ENCODE measurements around the gene NRIP3. TPM values are rescaled to one million over a fixed set of nuclear protein-coding genes. Genes with fewer than 3 reads are reported as not detected.
"Not testable (repeated sequence)": the region's sequence is repeated elsewhere in the genome, so short reads cannot be mapped to it uniquely, and the experiment has no call there.

NRIP3 gene
- total and polyA plus RNA-seq, 7 experiments from 2014 or later: 0.13 to 11.0 (median 2.1) TPM; not detected in 1

- H3K4me3 ChIP-seq (ENCODE audit: low read length): no peak overlapping the region
- H3K4me3 Mint-ChIP-seq: no peak overlapping the region
- no peaks in the 10 kb centered on the region for H3K9me3 Mint-ChIP-seq
- ChIA-PET CTCF (no interaction called here), POLR2A (interaction anchor here (0.7 kb wide), 1 partner anchor 16 kb away, joined by 3 read pairs; no protein-coding TSS in a partner anchor)
- H3K9me3 ChIP-seq (ENCODE audit: control insufficient read depth in 2 of 3, low read length in 3 of 3): no peaks in the 10 kb centered on the region
- ATAC-seq (no peak), DNase-seq (no peak)
- no peaks in the 10 kb centered on the region for H3K27me3 ChIP-seq (ENCODE audit: control insufficient read depth in 2 of 2, insufficient read depth in 2 of 2, low read length in 2 of 2)
- H3K27ac Mint-ChIP-seq: no peak overlapping the region
- no peaks in the 10 kb centered on the region for H3K4me1 ChIP-seq (ENCODE audit: control insufficient read depth in 2 of 2, insufficient read depth in 2 of 2, low read length in 2 of 2)
- no peak overlapping the region for H3K27ac ChIP-seq (ENCODE audit: low read depth, low read length)
- no peaks in the 10 kb centered on the region for H3K4me1 Mint-ChIP-seq
- H3K27me3 Mint-ChIP-seq: peaks cover 0 to 22% (median 5%) of the 10 kb centered on the region in 5 donors
- H3K36me3 Mint-ChIP-seq: peaks cover 0 to 4% (median 0%) of the 10 kb centered on the region in 5 donors
- intact Hi-C loops (cut with micrococcal nuclease): no loop called here
- no peaks in the 10 kb centered on the region for H3K36me3 ChIP-seq (ENCODE audit: control insufficient read depth in 2 of 3, insufficient read depth in 3 of 3, low read length in 3 of 3)
Observed at GRCh38 chr11:8941341-8942103, 62.3 kb downstream of the NRIP3 start.

GRCh38 chr11:8937659-8938058, 66.1 kb downstream of the NRIP3 start:
- Mint-ChIP-seq H3K4me1 (peaks cover 0 to 8% (median 4%) of the 10 kb centered on the region in 7 donors), H3K27me3 (peaks cover 0 to 16% (median 4%) of the 10 kb centered on the region in 5 donors), H3K27ac (no peak overlapping the region), H3K9me3 (no peaks in the 10 kb centered on the region), H3K36me3 (no peaks in the 10 kb centered on the region), H3K4me3 (no peak overlapping the region)
- H3K27ac ChIP-seq (ENCODE audit: low read depth, low read length): no peak overlapping the region
- H3K4me1 ChIP-seq (ENCODE audit: control insufficient read depth in 2 of 2, insufficient read depth in 2 of 2, low read length in 2 of 2): no peaks in the 10 kb centered on the region
- POLR2A ChIA-PET: interaction anchor here (0.9 kb wide), 1 partner anchor 555 kb away, joined by 3 read pairs; no protein-coding TSS in a partner anchor
- H3K27me3 ChIP-seq (ENCODE audit: control insufficient read depth in 2 of 2, insufficient read depth in 2 of 2, low read length in 2 of 2): no peaks in the 10 kb centered on the region
- DNase-seq (no peak), ATAC-seq (no peak)
- H3K4me3 ChIP-seq (ENCODE audit: low read length): no peak overlapping the region
- H3K9me3 ChIP-seq (ENCODE audit: control insufficient read depth in 2 of 3, low read length in 3 of 3): no peaks in the 10 kb centered on the region
- H3K36me3 ChIP-seq (ENCODE audit: control insufficient read depth in 2 of 3, insufficient read depth in 3 of 3, low read length in 3 of 3): no peaks in the 10 kb centered on the region
- intact Hi-C loops (cut with micrococcal nuclease): no loop called here
- CTCF ChIA-PET: no interaction called here

- ATAC-seq (no peak), DNase-seq (no peak)
- Mint-ChIP-seq H3K4me1 (peaks cover 0 to 8% (median 4%) of the 10 kb centered on the region in 7 donors), H3K27me3 (peaks cover 0 to 11% (median 4%) of the 10 kb centered on the region in 5 donors), H3K9me3 (no peaks in the 10 kb centered on the region), H3K27ac (no peak overlapping the region), H3K36me3 (no peaks in the 10 kb centered on the region), H3K4me3 (no peak overlapping the region)
- no peaks in the 10 kb centered on the region for H3K4me1 ChIP-seq (ENCODE audit: control insufficient read depth in 2 of 2, insufficient read depth in 2 of 2, low read length in 2 of 2)
- H3K27ac ChIP-seq (ENCODE audit: low read depth, low read length): no peak overlapping the region
- no peak overlapping the region for H3K4me3 ChIP-seq (ENCODE audit: low read length)
- intact Hi-C loops (cut with micrococcal nuclease): no loop called here
- no peaks in the 10 kb centered on the region for H3K27me3 ChIP-seq (ENCODE audit: control insufficient read depth in 2 of 2, insufficient read depth in 2 of 2, low read length in 2 of 2)
- no peaks in the 10 kb centered on the region for H3K36me3 ChIP-seq (ENCODE audit: control insufficient read depth in 2 of 3, insufficient read depth in 3 of 3, low read length in 3 of 3)
- no peaks in the 10 kb centered on the region for H3K9me3 ChIP-seq (ENCODE audit: control insufficient read depth in 2 of 3, low read length in 3 of 3)
- POLR2A ChIA-PET: interaction anchor here (0.9 kb wide), 1 partner anchor 556 kb away, joined by 3 read pairs; no protein-coding TSS in a partner anchor
- CTCF ChIA-PET: interaction anchor here (0.6 kb wide), 1 partner anchor 71 kb away, joined by 3 read pairs; no protein-coding TSS in a partner anchor
Observed at GRCh38 chr11:8937159-8937558, 66.6 kb downstream of the NRIP3 start.

- CTCF ChIA-PET; H3K27ac Mint-ChIP-seq; H3K27me3 Mint-ChIP-seq; H3K27me3 ChIP-seq (ENCODE audit: control insufficient read depth in 2 of 2, insufficient read depth in 2 of 2, low read length in 2 of 2); H3K9me3 Mint-ChIP-seq; H3K4me1 ChIP-seq (ENCODE audit: control insufficient read depth in 2 of 2, insufficient read depth in 2 of 2, low read length in 2 of 2); POLR2A ChIA-PET; intact Hi-C loops (cut with micrococcal nuclease); H3K4me3 Mint-ChIP-seq; H3K36me3 Mint-ChIP-seq; H3K9me3 ChIP-seq (ENCODE audit: control insufficient read depth in 2 of 3, low read length in 3 of 3); DNase-seq; H3K4me3 ChIP-seq (ENCODE audit: low read length); H3K36me3 ChIP-seq (ENCODE audit: control insufficient read depth in 2 of 3, insufficient read depth in 3 of 3, low read length in 3 of 3); H3K27ac ChIP-seq (ENCODE audit: low read depth, low read length); ATAC-seq; H3K4me1 Mint-ChIP-seq: not testable (repeated sequence)
Observed at GRCh38 chr11:8935789-8936188, 68.0 kb downstream of the NRIP3 start.

- H3K9me3 ChIP-seq (ENCODE audit: control insufficient read depth in 2 of 3, low read length in 3 of 3): no peaks in the 10 kb centered on the region
- Mint-ChIP-seq H3K36me3 (no peaks in the 10 kb centered on the region), H3K27me3 (no peaks in the 10 kb centered on the region), H3K27ac (peak overlapping the region in 6 of 9 donors; percentile 7 to 82 (median 55)), H3K4me3 (peak overlapping the region in 8 of 10 donors; percentile 19 to 67 (median 50)), H3K4me1 (peaks cover 0 to 8% (median 4%) of the 10 kb centered on the region in 7 donors), H3K9me3 (peaks cover 0 to 2% (median 0%) of the 10 kb centered on the region in 11 donors)
- no peaks in the 10 kb centered on the region for H3K4me1 ChIP-seq (ENCODE audit: control insufficient read depth in 2 of 2, insufficient read depth in 2 of 2, low read length in 2 of 2)
- intact Hi-C loops (cut with micrococcal nuclease): no loop called here
- ChIA-PET CTCF (no interaction called here), POLR2A (no interaction called here)
- H3K4me3 ChIP-seq (ENCODE audit: low read length): no peak overlapping the region
- H3K27ac ChIP-seq (ENCODE audit: low read depth, low read length): no peak overlapping the region
- H3K36me3 ChIP-seq (ENCODE audit: control insufficient read depth in 2 of 3, insufficient read depth in 3 of 3, low read length in 3 of 3): no peaks in the 10 kb centered on the region
- no peak for DNase-seq
- no peak for ATAC-seq
- no peaks in the 10 kb centered on the region for H3K27me3 ChIP-seq (ENCODE audit: control insufficient read depth in 2 of 2, insufficient read depth in 2 of 2, low read length in 2 of 2)
Observed at GRCh38 chr11:8934742-8935488, 68.9 kb downstream of the NRIP3 start.

GRCh38 chr11:8933931-8934330, 69.9 kb downstream of the NRIP3 start:
- CTCF ChIA-PET: no interaction called here

More at GRCh38 chr11:8933931-8934330, 69.9 kb downstream of the NRIP3 start:
- no peak overlapping the region for H3K27ac ChIP-seq (ENCODE audit: low read depth, low read length)
- H3K9me3 Mint-ChIP-seq: peaks cover 0 to 3% (median 0%) of the 10 kb centered on the region in 11 donors
- intact Hi-C loops (cut with micrococcal nuclease): no loop called here
- no peaks in the 10 kb centered on the region for H3K36me3 Mint-ChIP-seq
- H3K27me3 ChIP-seq (ENCODE audit: control insufficient read depth in 2 of 2, insufficient read depth in 2 of 2, low read length in 2 of 2): no peaks in the 10 kb centered on the region
- H3K27ac Mint-ChIP-seq: no peak overlapping the region
- no peaks in the 10 kb centered on the region for H3K36me3 ChIP-seq (ENCODE audit: control insufficient read depth in 2 of 3, insufficient read depth in 3 of 3, low read length in 3 of 3)
- no peaks in the 10 kb centered on the region for H3K9me3 ChIP-seq (ENCODE audit: control insufficient read depth in 2 of 3, low read length in 3 of 3)
- H3K4me1 Mint-ChIP-seq: peaks cover 0 to 8% (median 4%) of the 10 kb centered on the region in 7 donors
- H3K27me3 Mint-ChIP-seq: no peaks in the 10 kb centered on the region
- H3K4me3 Mint-ChIP-seq: no peak overlapping the region
- ATAC-seq (no peak), DNase-seq (no peak)
- POLR2A ChIA-PET: no interaction called here
- H3K4me1 ChIP-seq (ENCODE audit: control insufficient read depth in 2 of 2, insufficient read depth in 2 of 2, low read length in 2 of 2): no peaks in the 10 kb centered on the region
- no peak overlapping the region for H3K4me3 ChIP-seq (ENCODE audit: low read length)
